Neural crest cell (in vitro differentiated cells): ENCODE data around the gene SLC35B2. TPM values are rescaled to one million over a fixed set of nuclear protein-coding genes. Genes with fewer than 3 reads are reported as not detected.

Experiments
- DNase-seq: peaks from one replicate; pipeline ENCODE4 v3.0.0; 2021; ENCODE audit warnings: low read depth, mixed read lengths, low spot score
- H3K27ac Mint-ChIP-seq: one replicate; pipeline ENCODE4 v1.8.0; 2021; ENCODE audit warnings: mild to moderate bottlenecking, mixed read lengths; ENCODE audit not compliant: unreplicated experiment
- H3K27me3 Mint-ChIP-seq: 2 replicates; pipeline ENCODE4 v1.8.0; 2021; ENCODE audit warnings: low read depth, mild to moderate bottlenecking, mixed read lengths
- H3K36me3 Mint-ChIP-seq: 2 replicates; pipeline ENCODE4 v1.8.0; 2021; ENCODE audit warnings: low read depth, mild to moderate bottlenecking, mixed read lengths
- H3K4me1 Mint-ChIP-seq: 2 replicates; pipeline ENCODE4 v1.8.0; 2021; ENCODE audit warnings: mixed read lengths
- H3K4me3 Mint-ChIP-seq: one replicate; pipeline ENCODE4 v1.8.0; 2021; ENCODE audit warnings: mild to moderate bottlenecking, mixed read lengths
- H3K9me3 Mint-ChIP-seq: 2 replicates; pipeline ENCODE4 v1.8.0; 2021; ENCODE audit warnings: mixed read lengths
- total RNA-seq: library from RNA; stranded (reverse); gene quantifications from 2 replicates; pipeline ENCODE4 v1.2.1, GENCODE V29; 2021
- TF ChIP-seq, protein P1 (sequence below): fragments of 200-600 bp; sonication (generic); conservative IDR thresholded peaks from 2 replicates; pipeline ENCODE4 v1.5.0; 2021; ENCODE audit warnings: antibody characterized with exemption, mild to moderate bottlenecking

The SLC35B2 gene
- total RNA-seq, 1 donor from 2014 or later, result 77.7 TPM

DNA sequence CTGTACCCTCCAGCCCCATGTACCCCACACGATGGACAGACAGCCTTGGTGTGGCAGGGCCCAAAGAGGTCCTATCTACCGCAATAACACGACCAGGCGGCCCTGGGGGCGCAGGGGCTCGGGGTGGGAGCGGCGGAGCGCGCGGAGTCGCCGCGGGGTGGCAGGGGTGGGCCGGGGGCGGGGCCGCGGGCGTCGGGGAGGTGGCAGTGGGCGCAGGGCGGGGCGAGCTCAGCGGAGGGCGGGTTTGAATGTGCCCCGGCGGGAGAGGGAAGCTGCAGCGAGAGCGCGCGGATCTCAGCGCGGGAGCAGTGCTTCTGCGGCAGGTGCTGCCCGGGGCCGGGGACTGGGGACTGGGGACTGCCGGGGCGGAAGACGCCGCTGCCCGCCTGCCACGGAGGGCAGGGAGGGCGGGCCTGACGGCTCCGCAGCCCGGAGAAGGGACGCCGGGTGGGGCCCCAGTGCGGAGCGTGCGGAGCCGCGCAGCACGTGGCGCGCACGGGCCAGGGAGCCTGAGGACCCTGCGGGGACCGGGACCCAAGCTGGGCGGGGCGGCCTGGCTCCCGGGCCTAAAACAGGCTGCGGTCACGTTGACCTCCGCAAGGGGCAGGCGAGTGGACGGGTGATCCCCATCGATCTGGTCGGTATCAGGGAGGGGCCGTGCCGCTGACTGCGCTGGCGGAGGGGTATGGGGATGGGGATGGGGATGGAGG, 33.9 kb downstream of the SLC35B2 start, which contains the start of gene SLC29A1:
Gene SLC29A1 (plus strand): TSS at position 277 of the 710 bp plus-strand sequence. CDS start 3,719 bp downstream, outside the sequence.
- H3K27me3 Mint-ChIP-seq, result peaks cover 7% of the 10 kb centered on the region
- TF ChIP-seq, protein P1, sequence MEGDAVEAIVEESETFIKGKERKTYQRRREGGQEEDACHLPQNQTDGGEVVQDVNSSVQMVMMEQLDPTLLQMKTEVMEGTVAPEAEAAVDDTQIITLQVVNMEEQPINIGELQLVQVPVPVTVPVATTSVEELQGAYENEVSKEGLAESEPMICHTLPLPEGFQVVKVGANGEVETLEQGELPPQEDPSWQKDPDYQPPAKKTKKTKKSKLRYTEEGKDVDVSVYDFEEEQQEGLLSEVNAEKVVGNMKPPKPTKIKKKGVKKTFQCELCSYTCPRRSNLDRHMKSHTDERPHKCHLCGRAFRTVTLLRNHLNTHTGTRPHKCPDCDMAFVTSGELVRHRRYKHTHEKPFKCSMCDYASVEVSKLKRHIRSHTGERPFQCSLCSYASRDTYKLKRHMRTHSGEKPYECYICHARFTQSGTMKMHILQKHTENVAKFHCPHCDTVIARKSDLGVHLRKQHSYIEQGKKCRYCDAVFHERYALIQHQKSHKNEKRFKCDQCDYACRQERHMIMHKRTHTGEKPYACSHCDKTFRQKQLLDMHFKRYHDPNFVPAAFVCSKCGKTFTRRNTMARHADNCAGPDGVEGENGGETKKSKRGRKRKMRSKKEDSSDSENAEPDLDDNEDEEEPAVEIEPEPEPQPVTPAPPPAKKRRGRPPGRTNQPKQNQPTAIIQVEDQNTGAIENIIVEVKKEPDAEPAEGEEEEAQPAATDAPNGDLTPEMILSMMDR, result peak; percentile 50
- peak; percentile 67 for DNase-seq
- peak within 1 kb of the TSS; percentile 90 for H3K4me3 Mint-ChIP-seq
- H3K36me3 Mint-ChIP-seq, result no peaks in the 10 kb centered on the region
- H3K9me3 Mint-ChIP-seq, result no peaks in the 10 kb centered on the region
- peaks cover 56% of the 10 kb centered on the region for H3K4me1 Mint-ChIP-seq
- peak within 1 kb of the TSS; percentile 71 for H3K27ac Mint-ChIP-seq

DNA sequence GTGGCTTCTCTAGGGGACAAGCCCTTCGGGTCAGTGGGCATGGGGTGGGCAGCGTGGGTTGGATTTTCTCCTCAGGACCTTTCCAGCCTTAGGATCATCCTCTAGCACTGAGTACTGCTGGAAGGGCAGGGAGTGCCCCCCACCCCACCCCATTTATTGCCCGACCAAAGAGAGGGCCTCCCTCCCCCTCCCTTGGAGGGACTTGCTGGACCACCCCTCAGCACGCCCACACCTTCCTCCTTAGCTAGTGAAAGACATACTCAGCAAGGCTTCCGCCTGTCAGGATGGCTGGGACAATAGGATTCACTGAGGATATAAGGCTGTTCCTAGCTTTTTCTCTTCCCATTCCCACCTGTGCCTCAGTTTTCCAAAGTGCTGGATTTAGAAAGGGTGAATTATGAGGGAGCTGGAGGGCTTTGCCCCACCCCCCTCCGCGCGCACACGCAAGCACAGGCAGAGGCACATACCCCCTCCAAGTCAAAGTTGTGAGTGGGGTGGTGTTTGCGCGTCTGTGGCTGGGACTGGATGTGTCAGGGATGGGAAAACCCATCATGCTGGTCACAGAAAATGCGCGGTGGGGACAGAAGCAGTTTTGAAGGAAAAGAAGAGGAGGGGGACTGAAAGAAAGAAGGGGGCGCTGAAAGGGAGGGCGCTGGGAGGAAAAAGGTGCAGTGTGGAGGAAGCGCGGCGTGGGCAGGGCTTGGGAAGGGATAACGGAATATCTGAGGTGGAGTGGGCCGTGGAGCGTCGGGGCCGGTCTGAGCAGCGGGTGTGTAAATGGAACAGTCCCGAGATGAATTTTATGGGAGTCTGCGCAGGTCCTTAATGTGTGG, 34.6 kb downstream of the SLC35B2 start:
- no peak for DNase-seq
- Mint-ChIP-seq H3K27me3 (peaks cover 11% of the 10 kb centered on the region), H3K36me3 (no peaks in the 10 kb centered on the region), H3K27ac (peak overlapping the region; percentile 71), H3K9me3 (no peaks in the 10 kb centered on the region), H3K4me1 (peaks cover 61% of the 10 kb centered on the region), H3K4me3 (peak overlapping the region; percentile 87)
- TF ChIP-seq, protein P1, result no peak

DNA sequence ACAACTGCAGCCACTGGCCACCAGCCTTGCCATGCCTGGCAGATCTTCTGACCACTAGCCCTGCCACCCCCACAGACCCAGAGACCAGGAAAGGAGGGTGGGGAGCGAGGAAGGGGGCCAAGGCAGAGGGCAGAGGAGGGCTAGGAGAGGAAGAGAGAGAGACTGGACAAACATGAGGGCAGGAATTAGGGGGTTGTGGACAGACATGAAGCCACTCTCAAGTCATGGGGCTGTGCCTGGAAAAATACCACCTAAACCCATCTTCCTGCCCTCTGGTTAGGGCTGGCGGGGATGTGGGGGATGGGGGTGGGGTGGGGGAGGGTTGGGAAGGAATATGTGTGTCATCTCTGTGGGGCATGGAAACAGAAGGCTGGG, 35.4 kb downstream of the SLC35B2 start:
- DNase-seq, result no peak
- Mint-ChIP-seq H3K9me3 (no peaks in the 10 kb centered on the region), H3K4me3 (peak overlapping the region; percentile 87), H3K27ac (no peak overlapping the region), H3K27me3 (peaks cover 12% of the 10 kb centered on the region), H3K36me3 (no peaks in the 10 kb centered on the region), H3K4me1 (peaks cover 58% of the 10 kb centered on the region)
- TF ChIP-seq, protein P1, result no peak

DNA sequence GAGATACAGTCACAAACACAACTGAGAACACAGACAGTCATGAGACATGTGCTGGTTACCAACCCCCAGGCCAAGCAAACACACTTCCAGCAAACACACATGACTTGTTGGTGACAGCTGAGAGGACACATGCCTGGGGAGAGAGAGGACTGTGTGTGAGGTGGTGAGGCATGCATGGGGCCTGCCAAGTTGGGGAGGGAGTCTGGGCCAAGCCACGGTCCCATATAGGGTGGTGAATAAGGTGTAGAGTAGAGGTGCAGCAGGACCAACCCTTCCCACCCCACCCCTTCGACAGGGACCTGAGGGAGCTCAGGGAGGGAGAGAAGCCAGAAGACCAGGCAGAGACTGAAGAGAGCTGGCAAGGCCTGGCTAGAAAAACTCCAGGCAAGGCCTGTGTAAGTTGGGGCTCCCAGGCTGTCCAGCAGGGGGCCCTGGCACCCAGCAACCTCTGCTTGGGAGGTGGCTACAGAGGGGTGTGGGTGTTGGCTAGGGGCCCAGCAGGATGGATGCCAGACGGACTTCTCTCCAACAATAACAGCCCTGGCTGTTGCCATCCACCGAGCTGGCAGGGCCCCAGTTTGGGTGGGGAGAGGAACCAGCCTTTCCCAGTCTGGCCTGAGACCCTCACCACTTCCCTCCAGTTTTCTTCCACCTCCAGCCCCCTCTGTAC, 35.9 kb downstream of the SLC35B2 start:
- Mint-ChIP-seq H3K27ac (no peak overlapping the region), H3K4me3 (peak overlapping the region; percentile 76), H3K9me3 (no peaks in the 10 kb centered on the region), H3K36me3 (no peaks in the 10 kb centered on the region), H3K27me3 (peaks cover 16% of the 10 kb centered on the region), H3K4me1 (peaks cover 58% of the 10 kb centered on the region)
- DNase-seq, result peak; percentile 55
- TF ChIP-seq, protein P1, result peak; percentile 70

GRCh38 chr6:44220913-44221290, 36.4 kb downstream of the SLC35B2 start:
- Mint-ChIP-seq H3K4me3 (peak overlapping the region; percentile 76), H3K9me3 (no peaks in the 10 kb centered on the region), H3K4me1 (peaks cover 53% of the 10 kb centered on the region), H3K27ac (no peak overlapping the region), H3K27me3 (peaks cover 16% of the 10 kb centered on the region), H3K36me3 (no peaks in the 10 kb centered on the region)
- no peak for DNase-seq
- TF ChIP-seq, protein P1, result no peak
